ENCODE data around the gene MYH9.
"Not testable (repeated sequence)": the region's sequence is repeated elsewhere in the genome, so short reads cannot be mapped to it uniquely, and the experiment has no call there.

DNA sequence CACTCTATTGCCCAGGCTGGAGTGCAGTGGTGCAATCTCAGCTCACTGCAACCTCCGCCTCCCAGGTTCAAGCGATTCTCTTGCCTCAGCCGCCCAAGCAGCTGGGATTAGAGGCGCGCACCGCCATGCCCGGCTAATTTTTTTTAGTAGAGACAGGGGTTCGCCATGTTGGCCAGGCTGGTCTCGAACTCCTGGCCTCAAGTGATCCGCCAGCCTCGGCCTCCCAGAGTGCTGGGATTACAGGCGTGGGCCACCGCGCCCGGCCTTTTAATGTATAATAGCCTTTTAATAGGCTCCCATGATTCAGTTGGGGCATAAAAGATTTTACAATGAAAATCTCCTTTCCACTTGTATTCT lies 21.8 kb upstream of the MYH9 start:
- not testable (repeated sequence) for TF ChIP-seq CTCF, POLR2A (IDR thresholded peaks at IDR 0.05)
